Neutrophil (primary cell): ENCODE results near the gene ANKRD27.

ENCODE experiments used
- H3K27ac ChIP-seq: fragments of 200-600 bp; sonication (generic); 2 replicates; pipeline ENCODE4 v1.5.1; 2016; ENCODE audit warnings: mild to moderate bottlenecking, moderate library complexity
- H3K27me3 ChIP-seq: fragments of 200-600 bp; sonication (generic); 2 replicates; pipeline ENCODE4 v1.6.0; 2016; ENCODE audit warnings: mild to moderate bottlenecking
- H3K36me3 ChIP-seq: fragments of 200-600 bp; sonication (generic); 2 replicates; pipeline ENCODE4 v1.5.1; 2017
- H3K4me1 ChIP-seq, 2 experiments: fragments of 200-600 bp in 1 of 2; sonication (generic) in 1 of 2; 1 replicate in 1 of 2; 2 replicates in 1 of 2; pipeline versions ENCODE4 v1.5.1 to v1.6.1; 2013 to 2016; ENCODE audit warnings: low read depth in 1 of 2, low read length in 1 of 2, mild to moderate bottlenecking in 1 of 2, moderate library complexity in 1 of 2; ENCODE audit not compliant: control insufficient read depth in 1 of 2, insufficient read depth in 1 of 2
- H3K4me3 ChIP-seq, 2 experiments: fragments of 200-600 bp in 1 of 2; sonication (generic) in 1 of 2; 1 replicate in 1 of 2; 2 replicates in 1 of 2; pipeline ENCODE4 v1.5.1; 2013 to 2016; ENCODE audit warnings: low read depth in 1 of 2, low read length in 1 of 2, mild to moderate bottlenecking in 1 of 2, moderate library complexity in 1 of 2
- H3K9me3 ChIP-seq: fragments of 200-600 bp; sonication (generic); 2 replicates; pipeline ENCODE4 v1.5.1; 2016
- CTCF ChIP-seq: fragments of 200-600 bp; sonication (generic); IDR thresholded peaks from 2 replicates; pipeline ENCODE4 v1.5.1; 2016; ENCODE audit warnings: antibody characterized with exemption

ANKRD27 gene

GRCh38 chr19:32688311-32688710, 13.3 kb upstream of the ANKRD27 start:
- H3K36me3 ChIP-seq = peaks cover 11% of the 10 kb centered on the region
- no peak overlapping the region for H3K27ac ChIP-seq
- TF ChIP-seq CTCF = no peak
- H3K4me1 ChIP-seq = peaks cover 21 to 34% of the 10 kb centered on the region in 2 experiments
- no peak overlapping the region for H3K4me3 ChIP-seq
- no peaks in the 10 kb centered on the region for H3K27me3 ChIP-seq
- H3K9me3 ChIP-seq = no peaks in the 10 kb centered on the region

- Histone ChIP-seq H3K27ac (no peak overlapping the region), H3K27me3 (no peaks in the 10 kb centered on the region), H3K4me1 (peaks cover 14 to 27% of the 10 kb centered on the region in 2 experiments), H3K36me3 (peaks cover 11% of the 10 kb centered on the region), H3K9me3 (no peaks in the 10 kb centered on the region), H3K4me3 (no peak overlapping the region)
- no peak for TF ChIP-seq CTCF
Measured at GRCh38 chr19:32687681-32688080, 12.7 kb upstream of the ANKRD27 start.

DNA sequence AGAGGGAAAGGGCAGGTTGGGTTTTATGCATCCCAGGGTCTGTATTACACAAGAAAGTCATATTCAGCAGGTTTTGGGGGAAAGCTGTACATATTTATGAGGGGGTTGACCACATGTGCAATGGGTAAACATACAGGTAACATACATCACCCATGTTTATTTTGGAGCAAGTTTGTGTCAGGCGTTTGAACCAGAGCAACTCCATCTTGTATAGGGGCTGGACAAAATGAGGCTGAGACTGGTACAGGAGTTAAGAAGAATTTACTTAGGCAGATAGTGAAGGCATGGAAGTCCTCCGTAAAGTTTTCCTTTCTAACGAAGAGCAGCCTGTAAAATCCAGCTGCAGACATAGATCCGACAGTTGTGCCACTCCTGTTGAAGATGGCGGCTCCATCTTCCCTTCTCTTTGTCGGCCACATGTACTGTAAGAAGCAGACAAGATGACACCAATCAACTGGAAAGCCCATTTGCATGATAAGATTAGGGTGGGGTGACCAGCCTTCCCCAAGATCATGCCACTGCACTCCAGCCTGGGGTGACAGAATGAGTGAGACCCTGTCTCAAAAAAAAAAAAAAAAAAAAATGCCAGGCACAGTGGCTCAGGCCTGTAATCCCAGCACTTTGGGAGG, 12.0 kb upstream of the ANKRD27 start:
- H3K36me3 ChIP-seq = peaks cover 11% of the 10 kb centered on the region
- H3K27me3 ChIP-seq = no peaks in the 10 kb centered on the region

DNA sequence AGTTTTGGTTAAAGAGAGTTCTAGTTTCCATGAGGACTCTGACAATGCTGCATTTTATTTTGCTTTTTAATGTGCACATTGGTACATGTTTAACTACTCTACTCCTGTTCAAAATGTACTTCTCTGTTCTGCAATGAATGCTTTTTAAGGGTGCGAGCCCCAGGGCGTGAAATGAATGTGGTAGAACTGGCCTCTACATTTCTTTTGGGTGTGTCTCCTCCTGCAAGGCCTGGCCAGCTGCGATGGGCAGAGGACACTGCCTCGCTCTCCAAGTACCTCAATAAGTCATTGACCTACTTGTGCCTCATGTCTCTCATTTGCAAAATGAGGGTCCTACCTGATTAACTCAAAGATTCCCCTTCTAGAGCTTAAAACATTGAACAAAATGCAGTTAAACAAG, 7.3 kb upstream of the ANKRD27 start:
- peaks cover 11% of the 10 kb centered on the region for H3K36me3 ChIP-seq
- no peaks in the 10 kb centered on the region for H3K4me1 ChIP-seq
- no peak overlapping the region for H3K4me3 ChIP-seq
- no peaks in the 10 kb centered on the region for H3K9me3 ChIP-seq
- no peak for TF ChIP-seq CTCF
- no peak overlapping the region for H3K27ac ChIP-seq
- peaks cover 35% of the 10 kb centered on the region for H3K27me3 ChIP-seq

More for the DNA sequence above, 12.0 kb upstream of the ANKRD27 start:
- TF ChIP-seq CTCF = no peak
- Histone ChIP-seq H3K27ac (no peak overlapping the region), H3K4me1 (peaks cover 8 to 20% of the 10 kb centered on the region in 2 experiments), H3K4me3 (no peak overlapping the region), H3K9me3 (no peaks in the 10 kb centered on the region)

GRCh38 chr19:32680986-32681385, 6.0 kb upstream of the ANKRD27 start:
- Histone ChIP-seq H3K4me3 (no peak overlapping the region), H3K36me3 (peaks cover 5% of the 10 kb centered on the region), H3K9me3 (no peaks in the 10 kb centered on the region), H3K27me3 (peaks cover 48% of the 10 kb centered on the region), H3K4me1 (peaks cover 11 to 13% of the 10 kb centered on the region in 2 experiments), H3K27ac (no peak overlapping the region)
- no peak for TF ChIP-seq CTCF
